Measurements from ENCODE around the gene NOTCH2.

DNA sequence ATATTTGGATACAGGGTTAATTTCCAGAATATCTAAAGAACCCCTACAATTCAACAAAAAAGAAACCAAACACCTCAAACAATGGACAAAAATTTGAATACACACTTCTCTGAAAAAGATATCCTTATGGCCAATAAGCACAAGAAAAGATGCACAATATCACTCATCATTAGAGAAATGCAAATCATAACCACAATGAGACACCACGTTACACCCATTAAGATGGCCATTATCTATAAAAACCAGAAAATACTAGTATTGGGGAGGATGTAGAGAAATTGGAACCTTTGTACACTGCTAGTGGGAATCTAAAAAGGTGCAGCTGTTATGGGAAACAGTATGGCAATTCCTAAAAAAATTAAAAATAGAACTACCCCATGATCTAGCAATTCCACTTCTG, 178.1 kb downstream of the NOTCH2 start:
- no peak for TF ChIP-seq SPI1 (IDR thresholded peaks at IDR 0.05; ENCODE audit: borderline replicate concordance, insufficient read depth, low read depth, low read length)
- TF ChIP-seq YBX1 (IDR thresholded peaks at IDR 0.05) = no peak
- no peak for TF ChIP-seq POLR2A (IDR thresholded peaks at IDR 0.05; ENCODE audit: low read depth, low read length)
- TF ChIP-seq, protein P1, sequence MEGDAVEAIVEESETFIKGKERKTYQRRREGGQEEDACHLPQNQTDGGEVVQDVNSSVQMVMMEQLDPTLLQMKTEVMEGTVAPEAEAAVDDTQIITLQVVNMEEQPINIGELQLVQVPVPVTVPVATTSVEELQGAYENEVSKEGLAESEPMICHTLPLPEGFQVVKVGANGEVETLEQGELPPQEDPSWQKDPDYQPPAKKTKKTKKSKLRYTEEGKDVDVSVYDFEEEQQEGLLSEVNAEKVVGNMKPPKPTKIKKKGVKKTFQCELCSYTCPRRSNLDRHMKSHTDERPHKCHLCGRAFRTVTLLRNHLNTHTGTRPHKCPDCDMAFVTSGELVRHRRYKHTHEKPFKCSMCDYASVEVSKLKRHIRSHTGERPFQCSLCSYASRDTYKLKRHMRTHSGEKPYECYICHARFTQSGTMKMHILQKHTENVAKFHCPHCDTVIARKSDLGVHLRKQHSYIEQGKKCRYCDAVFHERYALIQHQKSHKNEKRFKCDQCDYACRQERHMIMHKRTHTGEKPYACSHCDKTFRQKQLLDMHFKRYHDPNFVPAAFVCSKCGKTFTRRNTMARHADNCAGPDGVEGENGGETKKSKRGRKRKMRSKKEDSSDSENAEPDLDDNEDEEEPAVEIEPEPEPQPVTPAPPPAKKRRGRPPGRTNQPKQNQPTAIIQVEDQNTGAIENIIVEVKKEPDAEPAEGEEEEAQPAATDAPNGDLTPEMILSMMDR (IDR thresholded peaks at IDR 0.05 in 2 of 3, conservative IDR thresholded peaks at IDR 0.05 in 1 of 3; ENCODE audit: control insufficient read depth in 2 of 3, extremely low read depth in 1 of 3, insufficient read depth in 1 of 3, low read depth in 3 of 3, low read length in 3 of 3) = no peak
- TF ChIP-seq CHD2 (IDR thresholded peaks at IDR 0.05; ENCODE audit: borderline replicate concordance, low read depth, low read length) = no peak
- no peak for TF ChIP-seq MXI1 (IDR thresholded peaks at IDR 0.05; ENCODE audit: low read depth, low read length)
- TF ChIP-seq POLR2AphosphoS2 (IDR thresholded peaks at IDR 0.05; ENCODE audit: low read depth, low read length) = no peak

Measured in GM12878 (cell line).